ENCODE data around the gene EML2. TPM values are rescaled to one million over a fixed set of nuclear protein-coding genes. Genes with fewer than 3 reads are reported as not detected.

EML2 gene
- total RNA-seq, 2 experiments from 2014 or later = 159 to 183 TPM

DNA sequence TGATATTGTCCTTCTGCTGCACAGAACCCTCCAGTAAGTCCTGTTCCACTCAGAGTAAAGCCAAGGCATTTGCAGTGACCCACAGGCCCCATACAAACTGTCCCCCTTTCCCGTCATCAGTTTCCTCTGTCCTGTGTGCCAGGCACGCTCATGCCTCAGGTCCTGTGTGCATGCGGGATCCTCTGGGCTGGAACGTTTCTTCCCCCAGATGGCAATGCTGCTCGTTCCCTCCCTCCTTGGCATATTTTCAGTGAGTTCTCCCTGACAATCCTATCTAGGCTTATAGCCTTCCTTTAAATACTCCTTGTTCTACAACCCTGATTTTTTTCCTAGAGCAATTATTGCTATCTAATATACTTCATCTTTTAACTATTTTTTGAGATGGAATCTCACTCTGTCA lies 60.3 kb downstream of the EML2 start:
- Mint-ChIP-seq H3K27me3 (no peaks in the 10 kb centered on the region), H3K36me3 (peaks cover 8% of the 10 kb centered on the region), H3K4me1 (ENCODE audit: low read depth) (peaks cover 16% of the 10 kb centered on the region), H3K27ac (peak overlapping the region; percentile 11), H3K9me3 (no peaks in the 10 kb centered on the region), H3K4me3 (no peak overlapping the region)
- POLR2A ChIA-PET = no interaction called here
- no peak for DNase-seq
- CTCF ChIA-PET = no interaction called here
- intact Hi-C loops (cut with micrococcal nuclease) = no loop called here

- ChIA-PET CTCF (interaction anchor here (1.3 kb wide), 1 partner anchor 19 kb away, joined by 6 read pairs; no protein-coding TSS in a partner anchor), POLR2A (no interaction called here)
- H3K27ac Mint-ChIP-seq = no peak overlapping the region
- peaks cover 10% of the 10 kb centered on the region for H3K4me1 Mint-ChIP-seq (ENCODE audit: low read depth)
- intact Hi-C loops (cut with micrococcal nuclease) = no loop called here
- no peak for DNase-seq
- no peak overlapping the region for H3K4me3 Mint-ChIP-seq
- H3K27me3 Mint-ChIP-seq = no peaks in the 10 kb centered on the region
- H3K9me3 Mint-ChIP-seq = no peaks in the 10 kb centered on the region
- peaks cover 3% of the 10 kb centered on the region for H3K36me3 Mint-ChIP-seq
Measured at GRCh38 chr19:45577111-45577905, 61.9 kb downstream of the EML2 start.

DNA sequence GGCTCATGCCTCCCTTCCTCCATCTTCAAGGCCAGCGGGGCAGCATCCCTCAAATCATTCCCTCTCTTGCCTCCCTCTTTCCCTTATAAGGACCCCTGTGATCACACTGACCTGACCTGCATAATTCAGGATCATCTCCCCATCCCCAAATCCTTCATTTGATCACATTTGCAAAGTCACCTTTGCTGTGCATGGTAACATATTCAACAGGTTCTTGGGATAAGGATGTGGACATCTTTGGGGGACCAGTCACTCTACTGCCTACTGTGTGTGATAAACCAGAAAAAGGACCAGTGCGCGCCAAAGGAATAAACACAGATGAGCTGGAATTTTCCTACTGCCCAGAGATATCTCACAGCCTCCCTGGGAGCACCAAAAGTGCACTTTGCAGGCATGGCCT lies 62.5 kb downstream of the EML2 start:
- CTCF ChIA-PET = interaction anchor here (1.3 kb wide), 1 partner anchor 18 kb away, joined by 6 read pairs; no protein-coding TSS in a partner anchor
- H3K9me3 Mint-ChIP-seq = no peaks in the 10 kb centered on the region
- no peaks in the 10 kb centered on the region for H3K27me3 Mint-ChIP-seq
- peaks cover 10% of the 10 kb centered on the region for H3K4me1 Mint-ChIP-seq (ENCODE audit: low read depth)
- H3K4me3 Mint-ChIP-seq = no peak overlapping the region
- POLR2A ChIA-PET = no interaction called here
- DNase-seq = no peak
- intact Hi-C loops (cut with micrococcal nuclease) = no loop called here
- no peak overlapping the region for H3K27ac Mint-ChIP-seq
- H3K36me3 Mint-ChIP-seq = peaks cover 2% of the 10 kb centered on the region

- Mint-ChIP-seq H3K4me1 (ENCODE audit: low read depth) (peaks cover 10% of the 10 kb centered on the region), H3K36me3 (no peaks in the 10 kb centered on the region), H3K9me3 (no peaks in the 10 kb centered on the region), H3K27me3 (no peaks in the 10 kb centered on the region), H3K27ac (no peak overlapping the region), H3K4me3 (no peak overlapping the region)
- intact Hi-C loops (cut with micrococcal nuclease) = no loop called here
- ChIA-PET CTCF (no interaction called here), POLR2A (no interaction called here)
- no peak for DNase-seq
Measured at GRCh38 chr19:45575216-45575615, 64.0 kb downstream of the EML2 start.

DNA sequence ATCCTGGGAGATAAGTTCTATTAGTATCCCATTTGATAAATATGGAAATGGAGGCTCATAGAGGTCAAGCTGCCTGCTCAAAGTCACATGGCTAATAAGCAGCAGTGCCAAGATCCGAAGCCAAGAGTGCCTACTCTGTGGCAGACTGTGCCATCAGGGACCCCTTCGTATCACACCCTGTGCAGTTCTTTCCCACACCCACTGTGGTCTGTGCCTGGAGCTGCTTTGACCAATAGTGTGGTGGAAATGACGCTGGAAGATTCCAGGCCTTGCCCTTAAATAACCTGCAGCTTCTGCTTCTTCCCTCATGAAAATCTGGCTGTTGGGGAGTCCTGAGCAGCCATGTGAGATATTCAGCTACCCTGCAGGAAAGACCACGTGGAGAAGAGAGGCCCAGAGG lies 64.7 kb downstream of the EML2 start:
- Mint-ChIP-seq H3K36me3 (no peaks in the 10 kb centered on the region), H3K27ac (no peak overlapping the region), H3K4me1 (ENCODE audit: low read depth) (peaks cover 16% of the 10 kb centered on the region), H3K4me3 (no peak overlapping the region), H3K27me3 (no peaks in the 10 kb centered on the region), H3K9me3 (no peaks in the 10 kb centered on the region)
- no peak for DNase-seq
- intact Hi-C loops (cut with micrococcal nuclease) = no loop called here
- ChIA-PET POLR2A (no interaction called here), CTCF (no interaction called here)

DNA sequence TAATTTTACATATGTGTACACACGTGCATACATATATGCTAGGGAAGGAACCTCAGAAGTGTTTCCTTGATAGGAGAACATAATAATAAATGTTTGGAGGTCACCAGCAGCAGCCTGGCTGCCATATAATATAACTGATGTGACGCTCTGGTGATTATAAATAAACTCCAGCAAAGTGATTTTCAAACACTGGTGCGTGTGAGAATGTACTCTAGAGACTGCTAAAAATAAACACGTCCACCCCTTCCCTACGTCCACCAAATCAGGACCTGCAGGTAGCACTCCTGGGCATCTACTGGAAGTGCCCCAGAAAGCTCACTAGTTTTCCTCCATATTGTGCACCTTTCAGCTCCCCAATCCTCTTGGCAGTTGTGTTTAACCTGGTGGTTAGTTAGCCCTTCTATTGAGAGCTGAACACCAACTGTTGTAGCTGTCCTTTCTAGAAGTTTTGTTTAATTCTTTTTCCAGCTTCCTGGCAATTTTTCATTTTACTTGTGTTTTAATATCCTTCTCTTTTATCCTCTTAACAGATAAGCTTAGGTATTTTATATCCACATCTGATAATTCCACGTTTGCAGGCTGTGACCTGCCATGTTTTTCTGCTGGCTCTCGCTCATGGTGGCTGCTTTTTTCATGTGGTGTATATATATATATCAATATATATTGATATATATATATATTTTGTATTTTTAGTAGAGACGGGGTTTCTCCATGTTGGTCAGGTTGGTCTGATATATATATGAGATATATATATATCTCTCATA lies 67.6 kb downstream of the EML2 start:
- intact Hi-C loops (cut with micrococcal nuclease) = no loop called here
- ChIA-PET CTCF (interaction anchor here (1.2 to 2.5 kb wide), 2 partner anchors 14 to 42 kb away, joined by 3 to 12 read pairs; no protein-coding TSS in a partner anchor), POLR2A (no interaction called here)
- no peak for DNase-seq
- Mint-ChIP-seq H3K36me3 (no peaks in the 10 kb centered on the region), H3K9me3 (no peaks in the 10 kb centered on the region), H3K4me3 (no peak overlapping the region), H3K27ac (no peak overlapping the region), H3K27me3 (no peaks in the 10 kb centered on the region), H3K4me1 (ENCODE audit: low read depth) (peaks cover 5% of the 10 kb centered on the region)

DNA sequence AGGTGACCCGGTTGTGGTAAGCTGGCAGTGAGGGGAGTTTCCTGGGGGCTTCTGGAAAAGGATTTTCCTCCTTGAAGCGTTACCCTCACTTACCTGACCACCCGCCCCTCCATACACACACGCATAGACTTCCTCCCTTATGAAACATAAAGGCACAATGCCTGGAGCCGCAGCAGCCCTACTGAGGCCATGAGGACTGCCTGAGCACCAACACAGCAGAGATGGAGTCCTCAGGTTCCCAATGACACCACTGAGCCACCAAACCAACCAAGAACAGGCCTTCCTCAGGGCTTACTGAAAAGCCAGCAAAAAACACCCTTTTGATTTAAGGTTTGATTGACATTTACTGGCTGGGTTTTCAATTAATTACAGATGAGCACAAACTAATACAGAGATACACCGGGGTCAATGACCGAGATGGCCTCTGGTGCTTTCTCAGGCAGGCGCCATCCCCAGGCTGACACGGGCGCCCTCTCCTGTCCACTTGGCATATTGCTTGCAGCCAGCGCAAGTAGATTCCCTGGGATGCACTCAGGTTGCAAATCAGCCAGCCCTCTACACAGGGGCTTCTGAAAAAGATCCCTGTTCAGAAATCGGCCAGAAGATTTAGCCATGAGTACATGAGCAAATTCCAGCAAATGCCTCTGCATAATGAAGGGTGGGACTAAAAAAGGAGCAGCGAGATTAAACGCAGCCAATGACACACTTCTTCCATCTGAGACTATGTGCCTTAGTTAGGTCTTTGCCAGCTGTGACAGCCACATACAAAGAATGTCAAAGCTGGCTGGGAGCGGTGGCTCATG lies 69.4 kb downstream of the EML2 start:
- intact Hi-C loops (cut with micrococcal nuclease) = no loop called here
- DNase-seq = peak; percentile 79
- H3K4me3 Mint-ChIP-seq = no peak overlapping the region
- CTCF ChIA-PET = interaction anchor here (0.6 to 0.9 kb wide), 3 partner anchors 22 to 470 kb away, joined by 3 to 4 read pairs (median 3); no protein-coding TSS in a partner anchor
- POLR2A ChIA-PET = no interaction called here
- H3K27ac Mint-ChIP-seq = no peak overlapping the region
- H3K9me3 Mint-ChIP-seq = no peaks in the 10 kb centered on the region
- no peaks in the 10 kb centered on the region for H3K36me3 Mint-ChIP-seq
- H3K4me1 Mint-ChIP-seq (ENCODE audit: low read depth) = peaks cover 5% of the 10 kb centered on the region
- no peaks in the 10 kb centered on the region for H3K27me3 Mint-ChIP-seq

DNA sequence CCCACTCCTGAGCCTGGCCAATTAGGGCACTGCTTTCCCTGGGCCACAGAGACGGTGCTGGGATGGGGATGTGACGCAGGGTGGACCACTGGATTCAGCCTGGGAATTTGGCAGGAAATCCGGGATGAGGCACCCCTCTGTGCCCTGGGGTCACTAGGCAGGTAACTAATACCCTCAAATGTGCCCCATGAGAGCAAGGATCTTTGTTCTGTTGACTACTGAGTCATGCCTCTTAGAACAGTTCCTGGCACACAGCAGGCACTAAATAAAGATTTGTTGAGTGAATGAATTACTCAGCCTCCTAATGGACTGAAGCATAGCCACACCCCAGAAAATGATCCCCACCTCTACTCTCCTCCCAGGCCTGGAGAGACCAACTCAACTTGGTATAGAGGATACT lies 70.5 kb downstream of the EML2 start:
- Mint-ChIP-seq H3K27me3 (no peaks in the 10 kb centered on the region), H3K27ac (no peak overlapping the region), H3K9me3 (no peaks in the 10 kb centered on the region), H3K36me3 (no peaks in the 10 kb centered on the region), H3K4me1 (ENCODE audit: low read depth) (peaks cover 8% of the 10 kb centered on the region), H3K4me3 (no peak overlapping the region)
- ChIA-PET CTCF (interaction anchor here (1.2 kb wide), 1 partner anchor 129 kb away, joined by 3 read pairs; no protein-coding TSS in a partner anchor), POLR2A (interaction anchor here (0.6 kb wide), 1 partner anchor 10 kb away, joined by 3 read pairs; no protein-coding TSS in a partner anchor)
- intact Hi-C loops (cut with micrococcal nuclease) = no loop called here
- DNase-seq = no peak

DNA sequence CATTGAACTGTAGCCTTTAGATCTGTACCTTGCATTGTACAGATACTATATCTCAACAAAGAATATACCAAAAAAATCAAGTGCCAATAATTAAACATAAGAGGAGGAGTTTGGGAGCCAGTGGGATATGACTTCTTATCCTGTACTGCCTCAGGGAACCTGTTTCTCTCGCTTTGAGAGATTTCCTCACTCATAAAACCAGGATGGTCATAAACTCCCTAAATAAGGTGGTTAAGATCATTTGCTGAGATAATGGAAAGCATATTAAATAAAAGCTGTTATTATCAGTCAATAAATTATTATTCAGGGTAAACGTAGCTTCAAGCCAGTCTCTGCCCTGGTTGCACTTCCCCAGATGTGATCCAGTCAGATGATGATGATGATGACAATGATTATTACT lies 71.6 kb downstream of the EML2 start:
- DNase-seq = no peak
- no peaks in the 10 kb centered on the region for H3K36me3 Mint-ChIP-seq
- POLR2A ChIA-PET = no interaction called here
- no peaks in the 10 kb centered on the region for H3K27me3 Mint-ChIP-seq
- no peak overlapping the region for H3K27ac Mint-ChIP-seq
- CTCF ChIA-PET = interaction anchor here (0.6 to 1.1 kb wide), 2 partner anchors 9 to 76 kb away, joined by 4 to 6 read pairs; no protein-coding TSS in a partner anchor
- intact Hi-C loops (cut with micrococcal nuclease) = no loop called here
- H3K9me3 Mint-ChIP-seq = no peaks in the 10 kb centered on the region
- H3K4me1 Mint-ChIP-seq (ENCODE audit: low read depth) = peaks cover 14% of the 10 kb centered on the region
- H3K4me3 Mint-ChIP-seq = no peak overlapping the region

DNA sequence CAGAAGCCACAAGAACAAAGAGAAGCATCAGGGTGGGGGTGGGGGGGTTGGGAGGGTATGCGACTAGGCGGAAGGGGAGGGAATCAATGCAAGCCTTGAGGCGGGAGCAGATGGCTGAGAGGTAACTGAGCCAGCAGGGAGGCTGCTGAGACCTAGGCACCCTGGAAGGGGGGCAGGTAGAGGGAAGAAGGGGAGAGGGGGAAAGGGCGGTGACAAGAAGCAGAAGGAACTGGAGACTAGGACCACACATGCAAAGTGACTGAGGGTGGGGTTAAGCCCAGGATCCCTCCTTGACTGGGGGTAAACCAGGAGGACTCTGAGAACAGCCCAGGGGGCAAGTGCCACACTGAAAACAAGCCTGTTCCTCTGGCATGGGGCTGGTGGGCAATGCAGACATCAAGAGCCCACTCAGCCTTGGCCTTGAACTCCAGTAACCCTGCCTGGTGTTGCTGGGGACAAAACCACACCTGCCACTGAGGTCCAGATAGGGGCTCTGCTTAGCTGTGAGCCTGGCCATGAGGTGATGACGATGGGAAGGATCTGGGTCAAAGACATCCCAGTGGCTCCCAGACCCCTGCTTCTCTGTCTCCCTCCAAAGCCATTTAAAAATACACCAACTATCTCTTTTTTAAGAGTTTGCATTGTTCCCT lies 74.9 kb downstream of the EML2 start:
- intact Hi-C loops (cut with micrococcal nuclease) = no loop called here
- Mint-ChIP-seq H3K4me3 (no peak overlapping the region), H3K36me3 (no peaks in the 10 kb centered on the region), H3K9me3 (no peaks in the 10 kb centered on the region), H3K4me1 (ENCODE audit: low read depth) (peaks cover 13% of the 10 kb centered on the region), H3K27me3 (no peaks in the 10 kb centered on the region), H3K27ac (peak overlapping the region; percentile 56)
- POLR2A ChIA-PET = no interaction called here
- DNase-seq = no peak
- CTCF ChIA-PET = no interaction called here

DNA sequence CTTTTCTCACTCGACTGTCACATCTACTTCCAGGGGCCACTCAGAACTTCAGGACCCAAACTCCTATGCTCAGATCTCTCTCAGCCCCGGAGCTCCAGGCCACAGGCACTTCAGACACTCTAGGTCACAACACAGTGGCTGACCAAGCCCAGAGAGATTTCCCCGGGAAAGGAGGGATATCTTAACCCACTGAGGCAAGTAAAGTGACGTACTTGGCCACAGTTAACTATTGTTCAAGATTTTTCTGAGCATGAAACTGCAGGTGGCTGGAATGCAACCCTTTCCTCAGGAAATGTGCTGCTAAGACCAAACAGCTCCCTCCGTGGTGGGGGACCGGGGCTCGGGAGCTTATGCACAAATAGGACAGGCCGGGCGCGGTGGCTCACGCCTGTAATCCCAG lies 78.5 kb downstream of the EML2 start:
- Mint-ChIP-seq H3K36me3 (no peaks in the 10 kb centered on the region), H3K27ac (no peak overlapping the region), H3K4me1 (ENCODE audit: low read depth) (peaks cover 19% of the 10 kb centered on the region), H3K27me3 (no peaks in the 10 kb centered on the region), H3K4me3 (no peak overlapping the region), H3K9me3 (no peaks in the 10 kb centered on the region)
- intact Hi-C loops (cut with micrococcal nuclease) = no loop called here
- no peak for DNase-seq
- ChIA-PET CTCF (no interaction called here), POLR2A (no interaction called here)

DNA sequence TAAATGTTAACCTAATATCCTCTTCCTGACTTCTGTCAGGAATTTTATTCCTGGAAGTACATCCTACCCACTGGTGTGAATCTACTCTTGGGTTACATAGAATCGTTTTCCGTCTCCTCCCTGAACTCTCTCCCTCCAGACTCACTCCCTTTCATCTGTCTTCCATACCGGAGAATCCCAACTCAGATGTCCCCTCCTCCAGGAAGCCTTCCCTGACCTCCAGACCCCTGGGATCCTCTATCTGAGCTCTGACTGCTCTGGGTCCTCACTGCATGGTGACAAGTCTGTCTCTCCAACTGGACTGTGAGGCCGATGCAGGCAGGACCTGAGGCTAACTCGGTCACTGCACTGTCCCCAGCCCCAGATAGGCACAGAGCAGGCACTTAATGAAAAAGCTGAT lies 79.2 kb downstream of the EML2 start:
- H3K9me3 Mint-ChIP-seq = no peaks in the 10 kb centered on the region
- ChIA-PET CTCF (no interaction called here), POLR2A (no interaction called here)
- H3K27me3 Mint-ChIP-seq = no peaks in the 10 kb centered on the region
- intact Hi-C loops (cut with micrococcal nuclease) = no loop called here
- H3K27ac Mint-ChIP-seq = no peak overlapping the region
- no peak overlapping the region for H3K4me3 Mint-ChIP-seq
- H3K4me1 Mint-ChIP-seq (ENCODE audit: low read depth) = peaks cover 19% of the 10 kb centered on the region
- DNase-seq = no peak
- no peaks in the 10 kb centered on the region for H3K36me3 Mint-ChIP-seq

Measured in activated CD4-positive, alpha-beta memory T cell treated with anti-CD3 and anti-CD28 coated beads for 36 hours (primary cell).